GM13976 (cell line): ENCODE results near the gene MAGEF1.

Experiments used
- DNase-seq: peaks from one replicate; pipeline ENCODE4 v3.0.0; 2012; ENCODE audit warnings: low spot score
- in situ Hi-C: fragments of 300-500 bp; cut with MboI; formaldehyde crosslinking; loops from one replicate; pipeline ENCODE4 v1.12.0; 2022; ENCODE audit warnings: low sequenced_read_pairs, mixed read lengths, inconsistent platforms; ENCODE audit not compliant: unreplicated experiment
- TF ChIP-seq, protein P1 (sequence below): IDR thresholded peaks from 2 replicates; pipeline ENCODE4 v1.5.1; 2012; ENCODE audit warnings: borderline replicate concordance, mild to moderate bottlenecking; ENCODE audit not compliant: insufficient read depth; ENCODE audit errors: extremely low read depth, missing control alignments, control extremely low read depth

The MAGEF1 gene

GRCh38 chr3:184750349-184751083 lies 38.7 kb upstream of the MAGEF1 start:
- no peak for DNase-seq
- in situ Hi-C loops = no loop called here
- TF ChIP-seq, protein P1, sequence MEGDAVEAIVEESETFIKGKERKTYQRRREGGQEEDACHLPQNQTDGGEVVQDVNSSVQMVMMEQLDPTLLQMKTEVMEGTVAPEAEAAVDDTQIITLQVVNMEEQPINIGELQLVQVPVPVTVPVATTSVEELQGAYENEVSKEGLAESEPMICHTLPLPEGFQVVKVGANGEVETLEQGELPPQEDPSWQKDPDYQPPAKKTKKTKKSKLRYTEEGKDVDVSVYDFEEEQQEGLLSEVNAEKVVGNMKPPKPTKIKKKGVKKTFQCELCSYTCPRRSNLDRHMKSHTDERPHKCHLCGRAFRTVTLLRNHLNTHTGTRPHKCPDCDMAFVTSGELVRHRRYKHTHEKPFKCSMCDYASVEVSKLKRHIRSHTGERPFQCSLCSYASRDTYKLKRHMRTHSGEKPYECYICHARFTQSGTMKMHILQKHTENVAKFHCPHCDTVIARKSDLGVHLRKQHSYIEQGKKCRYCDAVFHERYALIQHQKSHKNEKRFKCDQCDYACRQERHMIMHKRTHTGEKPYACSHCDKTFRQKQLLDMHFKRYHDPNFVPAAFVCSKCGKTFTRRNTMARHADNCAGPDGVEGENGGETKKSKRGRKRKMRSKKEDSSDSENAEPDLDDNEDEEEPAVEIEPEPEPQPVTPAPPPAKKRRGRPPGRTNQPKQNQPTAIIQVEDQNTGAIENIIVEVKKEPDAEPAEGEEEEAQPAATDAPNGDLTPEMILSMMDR = no peak

DNA sequence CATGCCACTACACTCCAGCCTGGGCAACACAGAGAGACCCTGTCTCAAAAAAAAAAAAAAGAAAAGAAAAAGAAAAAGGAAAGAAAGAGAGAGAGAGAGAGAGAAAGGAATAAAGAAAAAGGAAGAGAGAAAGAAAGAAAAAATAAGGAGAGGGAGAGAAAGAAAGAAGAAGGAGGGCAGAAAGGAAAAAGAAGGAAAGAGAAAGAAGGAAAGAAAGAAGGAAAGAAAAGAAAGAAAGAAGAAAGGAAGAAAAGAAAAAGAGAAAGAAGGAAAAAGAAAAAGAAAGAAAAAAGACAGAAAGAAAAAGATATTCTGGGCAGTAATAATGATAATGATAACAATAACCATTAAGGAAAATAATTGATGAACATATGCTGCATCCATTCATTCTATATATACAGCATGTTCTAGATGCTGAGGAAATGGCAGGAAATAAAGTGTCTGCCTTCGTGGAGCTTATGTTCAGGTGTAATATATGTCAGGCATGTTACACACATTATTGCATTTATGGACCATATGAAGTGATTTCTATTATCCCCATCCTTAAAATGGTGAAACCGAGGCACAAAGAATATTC lies 37.4 kb upstream of the MAGEF1 start:
- TF ChIP-seq, protein P1 = no peak
- DNase-seq = no peak
- in situ Hi-C loops = no loop called here

GRCh38 chr3:184748219-184749135 lies 36.6 kb upstream of the MAGEF1 start:
- TF ChIP-seq, protein P1 = peak; percentile 18
- in situ Hi-C loops = no loop called here
- peak; percentile 66 for DNase-seq

GRCh38 chr3:184746131-184747120 lies 34.6 kb upstream of the MAGEF1 start:
- TF ChIP-seq, protein P1 = no peak
- no peak for DNase-seq
- in situ Hi-C loops = no loop called here

- DNase-seq = no peak
- in situ Hi-C loops = no loop called here
- TF ChIP-seq, protein P1 = no peak
Measured at GRCh38 chr3:184745526-184745925, 33.7 kb upstream of the MAGEF1 start.
